Testis (tissue), 2 donors: ENCODE data around the gene CD226.

Experiments
- CTCF ChIP-seq, 3 experiments: fragments of 450-650 bp in 2 of 3; fragments of 200-600 bp in 1 of 3; sonication (generic) in 1 of 3; IDR thresholded peaks; one replicate each; pipeline ENCODE4 v1.5.1; 2016 to 2019; ENCODE audit warnings: antibody characterized with exemption in 3 of 3, mild to moderate bottlenecking in 2 of 3, moderate library complexity in 1 of 3
- POLR2A ChIP-seq: fragments of 450-650 bp; IDR thresholded peaks from one replicate; pipeline ENCODE4 v1.6.1; 2017; ENCODE audit warnings: antibody characterized with exemption, mild to moderate bottlenecking, moderate library complexity

GRCh38 chr18:69944436-69944835 lies 3.2 kb downstream of the CD226 start:
- TF ChIP-seq POLR2A (no peak), CTCF (IDR thresholded peaks at IDR 0.05) (no peak)
